ENCODE measurements around the gene KNSTRN.

GRCh38 chr15:40364251-40364650, 18.3 kb upstream of the KNSTRN start:
- no peak for TF ChIP-seq MAX (IDR thresholded peaks at IDR 0.05)
- TF ChIP-seq TCF12 (IDR thresholded peaks at IDR 0.05; ENCODE audit: low read depth), result no peak
- TF ChIP-seq FOXM1 (IDR thresholded peaks at IDR 0.05; ENCODE audit: borderline replicate concordance, low read depth), result no peak
- TF ChIP-seq TAF1 (IDR thresholded peaks at IDR 0.05; ENCODE audit: low read depth), result no peak
